GM12873 (cell line): ENCODE data around the gene PREPL.

ENCODE experiments used
- CTCF ChIP-seq: IDR thresholded peaks from 2 replicates; pipeline ENCODE4 v1.5.1; 2012; ENCODE audit warnings: low read depth, mild to moderate bottlenecking, moderate library complexity, low read length, control low read depth; ENCODE audit not compliant: insufficient read depth; ENCODE audit errors: missing control alignments

PREPL gene

GRCh38 chr2:44285174-44285573 lies 76.1 kb downstream of the PREPL start:
- TF ChIP-seq CTCF, result no peak

- no peak for TF ChIP-seq CTCF
These were observed 78.1 kb downstream of the PREPL start for GRCh38 chr2:44283116-44283666.

GRCh38 chr2:44280869-44281268 lies 80.4 kb downstream of the PREPL start:
- TF ChIP-seq CTCF, result no peak

- TF ChIP-seq CTCF, result no peak
These were observed 83.8 kb downstream of the PREPL start for GRCh38 chr2:44277541-44277940.

- no peak for TF ChIP-seq CTCF
These were observed 85.4 kb downstream of the PREPL start for GRCh38 chr2:44275927-44276303.

GRCh38 chr2:44273596-44273995 lies 87.7 kb downstream of the PREPL start:
- no peak for TF ChIP-seq CTCF

GRCh38 chr2:44273076-44273475 lies 88.2 kb downstream of the PREPL start:
- no peak for TF ChIP-seq CTCF

- TF ChIP-seq CTCF, result no peak
These were observed 90.0 kb downstream of the PREPL start for GRCh38 chr2:44271296-44271695.
